ENCODE results near the gene PSMD4. TPM values are rescaled to one million over a fixed set of nuclear protein-coding genes. Genes with fewer than 3 reads are reported as not detected.
A peak's percentile ranks its signal among the peaks of the same experiment; 100 is the strongest.

PSMD4 gene
- total RNA-seq, 1 experiment from 2014 or later: 312 TPM

- H3K4me3 ChIP-seq (ENCODE audit: low read depth, low read length, poor library complexity, severe bottlenecking): no peak overlapping the region
- DNase-seq (ENCODE audit: low spot score): no peak
- intact Hi-C loops (cut with micrococcal nuclease; ENCODE audit: unreplicated experiment): no loop called here
- H3K4me1 ChIP-seq (ENCODE audit: insufficient read depth, low read length, poor library complexity, severe bottlenecking): no peaks in the 10 kb centered on the region
- BruUV-seq (replicated peaks): no TSS peak
- TF ChIP-seq CTCF (conservative IDR thresholded peaks at IDR 0.05; ENCODE audit: low read depth, low read length) (no peak), EZH2 (IDR thresholded peaks at IDR 0.05; ENCODE audit: borderline replicate concordance, low read depth, low read length, poor library complexity, severe bottlenecking) (no peak)
- no peaks in the 10 kb centered on the region for H3K27me3 ChIP-seq (replicated peaks; ENCODE audit: insufficient read depth, low read depth, low read length, poor library complexity)
- CTCF ChIA-PET: no interaction called here
- H3K36me3 ChIP-seq (ENCODE audit: insufficient read depth, low read length, poor library complexity, severe bottlenecking): peaks cover 78% of the 10 kb centered on the region
- H3K27ac ChIP-seq (ENCODE audit: low read depth, low read length, poor library complexity, severe bottlenecking): no peak overlapping the region
- H3K9me3 ChIP-seq (ENCODE audit: low read depth, low read length, poor library complexity, severe bottlenecking): no peaks in the 10 kb centered on the region
- POLR2A ChIA-PET (ENCODE audit: low non-redundant PET): interaction anchor here (0.6 kb wide), 1 partner anchor 76 kb away, joined by 4 read pairs; no protein-coding TSS in a partner anchor
Measured at GRCh38 chr1:151246786-151247185, 7.7 kb upstream of the PSMD4 start.

GRCh38 chr1:151251656-151252470, 2.7 kb upstream of the PSMD4 start:
- TF ChIP-seq EZH2 (IDR thresholded peaks at IDR 0.05; ENCODE audit: borderline replicate concordance, low read depth, low read length, poor library complexity, severe bottlenecking): no peak
- TF ChIP-seq CTCF (conservative IDR thresholded peaks at IDR 0.05; ENCODE audit: low read depth, low read length): peak; percentile 94
- ChIA-PET CTCF (interaction anchor here (0.5 to 1.2 kb wide), 6 partner anchors 28 to 230 kb away, joined by 3 to 6 read pairs (median 3); no protein-coding TSS in a partner anchor), POLR2A (ENCODE audit: low non-redundant PET) (interaction anchor here (0.5 kb wide), 1 partner anchor 45 kb away, joined by 3 read pairs; no protein-coding TSS in a partner anchor)
- peaks cover 5% of the 10 kb centered on the region for H3K4me1 ChIP-seq (ENCODE audit: insufficient read depth, low read length, poor library complexity, severe bottlenecking)
- peak overlapping the region; percentile 30 for H3K27ac ChIP-seq (ENCODE audit: low read depth, low read length, poor library complexity, severe bottlenecking)
- intact Hi-C loops (cut with micrococcal nuclease; ENCODE audit: unreplicated experiment): loop anchor here (1.0 to 10.0 kb wide), 2 partner anchors 54 to 157 kb away; partner anchors contain the start of gene PIP5K1A
- H3K36me3 ChIP-seq (ENCODE audit: insufficient read depth, low read length, poor library complexity, severe bottlenecking): peaks cover 28% of the 10 kb centered on the region
- no peaks in the 10 kb centered on the region for H3K9me3 ChIP-seq (ENCODE audit: low read depth, low read length, poor library complexity, severe bottlenecking)
- no peaks in the 10 kb centered on the region for H3K27me3 ChIP-seq (replicated peaks; ENCODE audit: insufficient read depth, low read depth, low read length, poor library complexity)
- BruUV-seq (replicated peaks): no TSS peak
- H3K4me3 ChIP-seq (ENCODE audit: low read depth, low read length, poor library complexity, severe bottlenecking): no peak overlapping the region
- DNase-seq (ENCODE audit: low spot score): peak; percentile 88

- Histone ChIP-seq H3K36me3 (ENCODE audit: insufficient read depth, low read length, poor library complexity, severe bottlenecking) (peaks cover 4% of the 10 kb centered on the region), H3K27ac (ENCODE audit: low read depth, low read length, poor library complexity, severe bottlenecking) (peak overlapping the region; percentile 75), H3K4me1 (ENCODE audit: insufficient read depth, low read length, poor library complexity, severe bottlenecking) (peaks cover 5% of the 10 kb centered on the region), H3K9me3 (ENCODE audit: low read depth, low read length, poor library complexity, severe bottlenecking) (no peaks in the 10 kb centered on the region), H3K27me3 (replicated peaks; ENCODE audit: insufficient read depth, low read depth, low read length, poor library complexity) (no peaks in the 10 kb centered on the region), H3K4me3 (ENCODE audit: low read depth, low read length, poor library complexity, severe bottlenecking) (peak overlapping the region; percentile 79)
- intact Hi-C loops (cut with micrococcal nuclease; ENCODE audit: unreplicated experiment): loop anchor here (10.0 kb wide), 1 partner anchor 161 kb away; no protein-coding TSS in a partner anchor
- TF ChIP-seq EZH2 (IDR thresholded peaks at IDR 0.05; ENCODE audit: borderline replicate concordance, low read depth, low read length, poor library complexity, severe bottlenecking) (no peak), CTCF (conservative IDR thresholded peaks at IDR 0.05; ENCODE audit: low read depth, low read length) (no peak)
- ChIA-PET CTCF (no interaction called here), POLR2A (ENCODE audit: low non-redundant PET) (no interaction called here)
- TSS peak; percentile 76 for BruUV-seq (replicated peaks)
- no peak for DNase-seq (ENCODE audit: low spot score)
Measured at GRCh38 chr1:151255381-151255780, 847 bp downstream of the PSMD4 start.
